ENCODE measurements around the gene ELFN2.
"Not testable (repeated sequence)": the region's sequence is repeated elsewhere in the genome, so short reads cannot be mapped to it uniquely, and the experiment has no call there.

Gene ELFN2

DNA sequence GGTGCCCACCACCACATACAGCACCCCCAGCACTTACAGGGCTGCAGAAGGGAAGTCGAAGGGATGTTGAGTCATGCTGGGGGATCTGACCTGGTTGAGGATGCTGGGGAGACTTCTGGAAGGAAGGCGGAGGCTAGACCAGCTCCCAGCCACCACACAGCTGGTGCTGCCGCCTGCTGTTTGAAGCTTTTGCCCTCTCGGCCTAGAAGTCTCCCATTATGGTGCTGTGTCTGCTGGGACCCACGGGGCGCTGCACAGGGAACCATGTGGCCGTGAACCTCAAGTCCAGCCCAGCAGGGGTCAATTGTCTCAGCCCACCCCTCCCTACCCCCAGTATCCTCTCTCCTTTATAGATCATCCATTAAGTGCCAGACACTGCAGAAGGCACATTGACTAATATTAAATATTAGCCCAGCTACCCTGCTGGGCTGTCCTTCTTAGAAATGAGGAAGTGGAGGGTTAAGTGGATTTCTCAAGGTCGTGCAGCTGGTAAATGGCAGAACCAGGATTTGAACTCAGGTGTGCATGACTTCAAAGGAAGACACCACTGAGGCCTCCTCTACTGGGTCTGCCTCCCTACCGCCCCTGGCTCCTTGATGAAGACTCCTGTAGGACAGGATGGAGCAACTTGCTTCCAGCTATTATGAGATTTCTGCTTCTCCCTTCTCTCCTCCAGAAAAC is 95.3 kb downstream of the ELFN2 start:
- no peak for DNase-seq

- DNase-seq, result peak; percentile 67
Measured at GRCh38 chr22:37331034-37331428, 96.2 kb downstream of the ELFN2 start.

- DNase-seq, result peak; percentile 92
Measured at GRCh38 chr22:37330200-37331033, 96.9 kb downstream of the ELFN2 start.

- DNase-seq, result no peak
Measured at GRCh38 chr22:37329238-37330140, 97.8 kb downstream of the ELFN2 start.

GRCh38 chr22:37328538-37329237 is 98.6 kb downstream of the ELFN2 start:
- not testable (repeated sequence) for DNase-seq

DNA sequence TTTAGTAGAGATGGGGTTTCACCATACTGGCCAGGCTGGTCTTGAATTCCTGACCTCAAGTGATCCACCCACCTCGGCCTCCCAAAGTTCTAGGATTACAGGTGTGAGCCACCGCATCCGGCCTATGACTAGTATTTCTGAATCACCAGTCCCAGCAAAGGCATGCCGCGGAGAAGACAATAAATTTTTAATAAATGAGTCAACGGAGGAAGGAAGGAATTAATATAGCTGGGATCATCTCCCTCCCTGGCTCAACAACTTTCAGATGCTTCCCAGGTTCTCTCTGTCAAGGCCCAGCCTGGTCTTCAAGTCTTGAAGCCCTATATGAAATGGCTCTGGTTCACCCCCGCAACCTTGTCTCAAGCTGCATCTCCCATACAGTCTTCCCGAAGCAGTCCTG is 99.3 kb downstream of the ELFN2 start:
- DNase-seq, result no peak

DNA sequence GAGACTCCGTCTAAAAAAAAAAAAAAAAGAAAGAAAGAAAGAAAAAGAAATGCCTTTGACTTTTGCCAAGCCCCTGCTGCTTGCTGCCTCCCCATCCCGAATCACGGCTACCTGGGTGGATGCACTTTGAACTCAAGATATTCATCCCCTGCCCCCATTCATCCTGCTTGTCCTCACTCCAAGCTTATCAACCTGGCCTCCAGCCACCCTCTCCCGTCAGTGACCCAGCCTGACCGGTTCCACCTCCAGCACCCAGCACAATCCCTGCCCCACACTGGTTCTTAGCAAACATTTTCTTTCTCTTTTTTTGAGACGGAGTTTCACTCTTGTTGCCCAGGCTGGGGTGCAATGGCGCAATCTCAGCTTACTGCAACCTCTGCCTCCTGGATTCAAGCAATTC is 100.6 kb downstream of the ELFN2 start:
- DNase-seq, result no peak

GRCh38 chr22:37325039-37325395 is 102.3 kb downstream of the ELFN2 start:
- no peak for DNase-seq

GRCh38 chr22:37324340-37325038 is 102.8 kb downstream of the ELFN2 start:
- DNase-seq, result no peak

GRCh38 chr22:37320726-37321677 is 106.3 kb downstream of the ELFN2 start:
- DNase-seq, result no peak

DNA sequence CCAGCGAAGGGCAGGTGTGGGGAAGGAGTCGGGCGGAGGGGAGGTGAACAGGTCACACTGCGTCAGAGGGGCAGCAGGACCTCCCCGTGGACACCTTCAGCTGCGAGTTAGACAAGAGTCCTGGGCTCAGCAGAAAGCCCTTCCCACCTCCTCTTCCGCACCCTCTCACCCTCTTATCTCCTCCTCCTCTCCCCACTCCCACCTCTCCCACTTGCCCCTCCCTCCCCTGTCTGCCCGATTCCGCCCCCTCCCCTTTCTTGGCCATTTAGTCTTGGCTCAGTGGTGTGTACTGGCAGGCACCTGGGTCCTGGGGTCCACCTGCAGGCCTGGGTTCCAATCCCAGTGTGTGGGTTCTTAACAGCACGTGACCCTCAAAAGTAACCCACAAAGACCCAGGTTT is 107.8 kb downstream of the ELFN2 start:
- no peak for DNase-seq

DNA sequence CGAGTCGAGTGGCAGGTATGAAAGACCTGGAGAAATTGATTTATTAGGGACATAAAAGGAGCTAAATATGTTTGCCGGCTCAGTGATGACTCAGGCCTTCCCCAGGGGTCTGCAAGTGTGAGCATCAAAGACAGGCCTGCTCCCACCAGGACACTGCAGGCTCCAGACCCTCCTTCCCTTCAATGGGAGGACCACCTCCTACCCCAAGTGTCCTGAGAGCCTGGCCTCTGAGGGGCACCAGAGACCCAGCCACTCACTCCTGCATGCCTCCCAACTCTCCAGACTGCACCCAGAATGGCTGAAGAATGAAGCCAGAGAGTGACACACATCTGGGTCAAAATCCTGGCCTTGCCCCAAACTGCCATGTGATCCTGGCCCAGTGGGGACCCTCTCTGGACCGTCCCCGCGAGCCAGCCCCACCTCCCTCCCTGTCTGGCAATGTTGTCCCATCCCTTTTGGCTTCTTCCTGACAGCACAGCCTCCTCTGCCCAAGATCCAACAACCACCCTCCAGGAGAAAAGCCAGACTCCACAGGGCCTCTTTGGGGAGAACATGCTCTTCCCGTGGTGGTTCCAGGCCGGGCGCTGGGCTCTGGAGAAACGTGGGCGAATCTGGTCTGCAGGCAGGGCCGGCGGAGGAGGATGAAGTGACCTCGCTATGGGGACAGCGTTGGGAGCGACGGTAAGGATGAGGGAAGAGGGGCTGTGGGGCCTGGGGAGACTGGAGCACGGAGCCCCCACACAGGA is 108.7 kb downstream of the ELFN2 start:
- peak; percentile 27 for DNase-seq

Measured in NCI-H69 (cell line).